ENCODE data around the gene FAM185A.

The FAM185A gene

GRCh38 chr7:102856036-102856435 lies 107.2 kb downstream of the FAM185A start:
- no peak overlapping the region for H3K4me3 ChIP-seq (ENCODE audit: low read length)
- no peak for DNase-seq (ENCODE audit: low read depth)
- no peak for TF ChIP-seq CTCF (IDR thresholded peaks at IDR 0.05; ENCODE audit: insufficient read depth, low read depth, low read length, missing control alignments)
